ENCODE data around the gene NR6A1.

NR6A1 gene

GRCh38 chr9:124768750-124769548 is 2.2 kb downstream of the NR6A1 start:
- Histone ChIP-seq H2AFZ (ENCODE audit: low read depth, low read length, severe bottlenecking) (no peak overlapping the region), H3K27me3 (ENCODE audit: low read length) (no peaks in the 10 kb centered on the region), H3K79me2 (ENCODE audit: insufficient read depth, low read length) (peaks cover 31% of the 10 kb centered on the region; the same call in 1 of the 2 replicates)

GRCh38 chr9:124768334-124768733 is 2.8 kb downstream of the NR6A1 start:
- peaks cover 51% of the 10 kb centered on the region for H4K20me1 ChIP-seq (ENCODE audit: low read depth, low read length)
- H3K9me3 ChIP-seq (ENCODE audit: insufficient read depth, low read length) = no peaks in the 10 kb centered on the region
- H3K27me3 ChIP-seq (ENCODE audit: low read length) = no peaks in the 10 kb centered on the region
- H2AFZ ChIP-seq (ENCODE audit: low read depth, low read length, severe bottlenecking) = no peak overlapping the region
- no peaks in the 10 kb centered on the region for H3K9me2 ChIP-seq (replicated peaks; ENCODE audit: insufficient read depth, low read length)
- H3K27ac ChIP-seq (ENCODE audit: low read depth, low read length) = no peak overlapping the region
- H3K79me2 ChIP-seq (ENCODE audit: insufficient read depth, low read length) = peaks cover 35% of the 10 kb centered on the region; the same call in 1 of the 2 replicates
- H3K4me2 ChIP-seq (ENCODE audit: low read depth, low read length, poor library complexity, severe bottlenecking) = peak overlapping the region; percentile 66
- H3F3A ChIP-seq (ENCODE audit: insufficient read depth) = peaks cover 7% of the 10 kb centered on the region; the same call in 1 of the 2 replicates
- no peak overlapping the region for H3K4me3 ChIP-seq (ENCODE audit: insufficient read depth, low read length, poor library complexity, severe bottlenecking)
- H3K9ac ChIP-seq (ENCODE audit: low read length) = no peak overlapping the region
- TF ChIP-seq CTCF (IDR thresholded peaks at IDR 0.05; ENCODE audit: insufficient read depth, low read length, poor library complexity, severe bottlenecking) (no peak), EZH2phosphoT487 (conservative IDR thresholded peaks at IDR 0.05; ENCODE audit: low read length) (no peak)
- H3K36me3 ChIP-seq (ENCODE audit: low read length) = no peaks in the 10 kb centered on the region

More at GRCh38 chr9:124768750-124769548, 2.2 kb downstream of the NR6A1 start:
- Histone ChIP-seq H3K36me3 (ENCODE audit: low read length) (no peaks in the 10 kb centered on the region), H3K4me2 (ENCODE audit: low read depth, low read length, poor library complexity, severe bottlenecking) (peak overlapping the region; percentile 66), H3K9me3 (ENCODE audit: insufficient read depth, low read length) (no peaks in the 10 kb centered on the region), H3K9me2 (replicated peaks; ENCODE audit: insufficient read depth, low read length) (no peaks in the 10 kb centered on the region), H3K4me3 (ENCODE audit: insufficient read depth, low read length, poor library complexity, severe bottlenecking) (peak overlapping the region; percentile 60), H3K9ac (ENCODE audit: low read length) (peak overlapping the region; percentile 66), H4K20me1 (ENCODE audit: low read depth, low read length) (peaks cover 48% of the 10 kb centered on the region), H3K27ac (ENCODE audit: low read depth, low read length) (no peak overlapping the region), H3F3A (ENCODE audit: insufficient read depth) (peaks cover 7% of the 10 kb centered on the region; the same call in 1 of the 2 replicates)
- TF ChIP-seq CTCF (IDR thresholded peaks at IDR 0.05; ENCODE audit: insufficient read depth, low read length, poor library complexity, severe bottlenecking) = no peak
- TF ChIP-seq EZH2phosphoT487 (conservative IDR thresholded peaks at IDR 0.05; ENCODE audit: low read length) = no peak

GRCh38 chr9:124767821-124768220 is 3.3 kb downstream of the NR6A1 start:
- Histone ChIP-seq H3K4me3 (ENCODE audit: insufficient read depth, low read length, poor library complexity, severe bottlenecking) (no peak overlapping the region), H3K9me3 (ENCODE audit: insufficient read depth, low read length) (no peaks in the 10 kb centered on the region)

More at GRCh38 chr9:124767821-124768220, 3.3 kb downstream of the NR6A1 start:
- H4K20me1 ChIP-seq (ENCODE audit: low read depth, low read length) = peaks cover 56% of the 10 kb centered on the region
- peaks cover 40% of the 10 kb centered on the region for H3K79me2 ChIP-seq (ENCODE audit: insufficient read depth, low read length)
- no peaks in the 10 kb centered on the region for H3K36me3 ChIP-seq (ENCODE audit: low read length)
- TF ChIP-seq CTCF (IDR thresholded peaks at IDR 0.05; ENCODE audit: insufficient read depth, low read length, poor library complexity, severe bottlenecking) (no peak), EZH2phosphoT487 (conservative IDR thresholded peaks at IDR 0.05; ENCODE audit: low read length) (no peak)
- H3K4me2 ChIP-seq (ENCODE audit: low read depth, low read length, poor library complexity, severe bottlenecking) = no peak overlapping the region
- no peak overlapping the region for H2AFZ ChIP-seq (ENCODE audit: low read depth, low read length, severe bottlenecking)
- H3K9me2 ChIP-seq (replicated peaks; ENCODE audit: insufficient read depth, low read length) = no peaks in the 10 kb centered on the region
- no peak overlapping the region for H3K27ac ChIP-seq (ENCODE audit: low read depth, low read length)
- H3F3A ChIP-seq (ENCODE audit: insufficient read depth) = peaks cover 7% of the 10 kb centered on the region; the same call in 1 of the 2 replicates
- H3K9ac ChIP-seq (ENCODE audit: low read length) = no peak overlapping the region
- no peaks in the 10 kb centered on the region for H3K27me3 ChIP-seq (ENCODE audit: low read length)
